ENCODE results near the gene ARHGEF4. TPM values are rescaled to one million over a fixed set of nuclear protein-coding genes. Genes with fewer than 3 reads are reported as not detected.
A peak's percentile ranks its signal among the peaks of the same experiment; 100 is the strongest.

The ARHGEF4 gene
- total RNA-seq, 2 experiments from 2014 or later: 4.2 to 4.3 TPM

DNA sequence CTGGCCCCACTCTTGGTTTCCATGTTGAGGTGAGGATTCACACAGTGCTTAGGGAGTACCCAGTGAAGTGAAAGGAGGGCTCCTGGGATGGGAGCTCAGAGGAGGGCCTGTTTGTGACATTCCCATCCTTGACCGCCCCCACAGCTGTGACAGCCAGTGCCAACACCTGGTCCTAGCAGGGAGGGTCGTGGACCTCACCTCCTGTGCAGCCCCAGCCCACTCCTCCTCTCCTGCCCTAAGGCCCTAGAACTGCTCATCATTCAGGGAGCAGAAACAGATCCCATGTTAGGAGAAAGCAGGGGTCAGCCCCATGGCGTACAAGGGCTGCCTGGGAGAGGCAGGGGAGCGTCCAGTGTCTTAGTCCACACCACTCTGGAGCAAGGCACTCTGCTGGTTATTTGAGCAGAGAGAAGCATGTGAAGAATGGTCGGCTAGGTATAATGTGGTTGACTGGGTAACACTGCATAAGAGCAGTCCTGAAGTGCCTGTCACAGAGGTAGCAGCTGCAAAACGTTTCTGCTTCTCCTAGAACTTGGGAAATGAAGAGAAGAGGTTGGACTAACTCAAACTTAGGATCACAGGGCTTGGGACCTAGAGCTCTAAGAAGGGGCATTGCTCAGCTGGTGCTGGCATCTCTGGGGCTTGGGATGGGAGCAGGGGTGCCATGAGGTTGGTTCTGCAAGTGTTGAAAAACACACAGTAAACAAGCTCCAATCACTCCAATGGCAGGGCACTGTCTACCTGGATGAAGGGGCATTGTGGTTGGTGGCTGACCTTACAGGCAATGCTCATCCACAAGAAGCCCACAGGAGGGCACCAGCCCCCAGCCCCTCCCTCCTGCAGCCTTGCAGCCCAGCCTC, 200.9 kb downstream of the ARHGEF4 start:
- TF ChIP-seq, protein P1, sequence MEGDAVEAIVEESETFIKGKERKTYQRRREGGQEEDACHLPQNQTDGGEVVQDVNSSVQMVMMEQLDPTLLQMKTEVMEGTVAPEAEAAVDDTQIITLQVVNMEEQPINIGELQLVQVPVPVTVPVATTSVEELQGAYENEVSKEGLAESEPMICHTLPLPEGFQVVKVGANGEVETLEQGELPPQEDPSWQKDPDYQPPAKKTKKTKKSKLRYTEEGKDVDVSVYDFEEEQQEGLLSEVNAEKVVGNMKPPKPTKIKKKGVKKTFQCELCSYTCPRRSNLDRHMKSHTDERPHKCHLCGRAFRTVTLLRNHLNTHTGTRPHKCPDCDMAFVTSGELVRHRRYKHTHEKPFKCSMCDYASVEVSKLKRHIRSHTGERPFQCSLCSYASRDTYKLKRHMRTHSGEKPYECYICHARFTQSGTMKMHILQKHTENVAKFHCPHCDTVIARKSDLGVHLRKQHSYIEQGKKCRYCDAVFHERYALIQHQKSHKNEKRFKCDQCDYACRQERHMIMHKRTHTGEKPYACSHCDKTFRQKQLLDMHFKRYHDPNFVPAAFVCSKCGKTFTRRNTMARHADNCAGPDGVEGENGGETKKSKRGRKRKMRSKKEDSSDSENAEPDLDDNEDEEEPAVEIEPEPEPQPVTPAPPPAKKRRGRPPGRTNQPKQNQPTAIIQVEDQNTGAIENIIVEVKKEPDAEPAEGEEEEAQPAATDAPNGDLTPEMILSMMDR (IDR thresholded peaks at IDR 0.05): no peak
- Mint-ChIP-seq H3K27me3 (peaks cover 10% of the 10 kb centered on the region), H3K4me1 (ENCODE audit: low read depth) (peaks cover 50% of the 10 kb centered on the region), H3K9me3 (no peaks in the 10 kb centered on the region), H3K4me3 (no peak overlapping the region), H3K27ac (no peak overlapping the region), H3K36me3 (ENCODE audit: low read depth) (peaks cover 1% of the 10 kb centered on the region)
- DNase-seq: no peak
- CTCF ChIA-PET: no interaction called here
- ATAC-seq: no peak
- POLR2A ChIA-PET: interaction anchor here (0.7 kb wide), 1 partner anchor 81 kb away, joined by 3 read pairs; no protein-coding TSS in a partner anchor
- intact Hi-C loops (cut with micrococcal nuclease): no loop called here

DNA sequence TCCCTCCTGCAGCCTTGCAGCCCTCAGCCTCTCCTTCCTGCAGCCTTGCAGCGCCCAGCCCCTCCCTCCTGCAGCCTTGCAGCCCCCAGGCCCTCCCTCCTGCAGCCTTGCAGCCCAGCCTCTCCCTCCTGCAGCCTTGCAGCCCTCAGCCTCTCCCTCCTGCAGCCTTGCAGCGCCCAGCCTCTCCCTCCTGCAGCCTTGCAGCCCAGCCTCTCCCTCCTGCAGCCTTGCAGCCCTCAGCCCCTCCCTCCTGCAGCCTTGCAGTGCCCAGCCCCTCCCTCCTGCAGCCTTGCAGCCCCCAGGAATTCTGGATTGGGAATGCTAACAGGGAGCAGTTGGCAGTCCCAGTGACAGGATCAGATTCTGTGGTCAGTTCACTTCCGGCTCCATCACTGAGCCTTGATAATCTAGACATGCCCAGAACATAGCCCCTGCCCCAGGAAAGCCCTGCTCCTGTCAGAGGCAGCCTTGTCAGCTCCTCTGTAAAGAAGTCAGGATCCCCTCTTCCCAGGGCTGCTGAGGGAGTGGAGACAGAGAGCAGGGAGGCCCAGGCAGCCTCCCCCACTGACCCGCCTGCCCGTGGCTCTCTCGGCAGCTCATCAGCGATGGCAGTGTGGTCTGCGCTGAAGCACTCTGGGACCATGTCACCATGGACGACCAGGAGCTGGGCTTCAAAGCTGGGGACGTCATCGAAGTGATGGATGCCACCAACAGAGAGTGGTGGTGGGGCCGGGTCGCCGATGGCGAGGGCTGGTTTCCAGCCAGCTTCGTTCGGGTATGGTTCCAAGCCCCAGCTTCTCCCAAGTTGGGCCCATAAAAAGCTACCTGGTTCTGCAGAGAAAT, 201.8 kb downstream of the ARHGEF4 start:
- intact Hi-C loops (cut with micrococcal nuclease): no loop called here
- ATAC-seq (no peak), DNase-seq (no peak)
- TF ChIP-seq, protein P1 (IDR thresholded peaks at IDR 0.05): no peak
- H3K9me3 Mint-ChIP-seq: no peaks in the 10 kb centered on the region
- ChIA-PET CTCF (no interaction called here), POLR2A (interaction anchor here (0.7 to 1.2 kb wide), 2 partner anchors 75 to 80 kb away, joined by 3 read pairs; no protein-coding TSS in a partner anchor)
- H3K4me3 Mint-ChIP-seq: no peak overlapping the region
- H3K36me3 Mint-ChIP-seq (ENCODE audit: low read depth): peaks cover 1% of the 10 kb centered on the region
- peaks cover 47% of the 10 kb centered on the region for H3K4me1 Mint-ChIP-seq (ENCODE audit: low read depth)
- H3K27me3 Mint-ChIP-seq: peaks cover 8% of the 10 kb centered on the region
- H3K27ac Mint-ChIP-seq: no peak overlapping the region

DNA sequence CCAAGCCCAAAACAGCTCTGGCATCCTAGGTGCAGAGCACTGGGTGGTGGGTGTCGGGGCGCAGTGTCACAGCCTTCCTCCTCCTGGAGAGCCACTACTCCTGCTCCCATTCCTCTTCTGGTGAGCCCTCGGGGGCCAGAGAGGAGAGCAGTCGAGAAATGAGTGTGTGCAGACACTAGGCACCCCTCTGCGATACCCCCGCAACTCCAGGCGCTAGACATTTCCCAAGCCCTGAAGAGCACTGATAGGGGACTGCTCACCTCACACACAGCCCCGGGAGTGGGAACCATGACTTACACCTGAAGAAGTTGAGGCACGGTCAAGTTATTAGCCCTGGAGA, 202.4 kb downstream of the ARHGEF4 start:
- Mint-ChIP-seq H3K9me3 (no peaks in the 10 kb centered on the region), H3K4me3 (peak overlapping the region; percentile 29), H3K36me3 (ENCODE audit: low read depth) (peaks cover 1% of the 10 kb centered on the region), H3K27me3 (peaks cover 3% of the 10 kb centered on the region), H3K27ac (no peak overlapping the region), H3K4me1 (ENCODE audit: low read depth) (peaks cover 41% of the 10 kb centered on the region)
- TF ChIP-seq, protein P1 (IDR thresholded peaks at IDR 0.05): no peak
- DNase-seq (no peak), ATAC-seq (no peak)
- ChIA-PET CTCF (no interaction called here), POLR2A (interaction anchor here (1.2 kb wide), 1 partner anchor 74 kb away, joined by 3 read pairs; no protein-coding TSS in a partner anchor)
- intact Hi-C loops (cut with micrococcal nuclease): no loop called here

DNA sequence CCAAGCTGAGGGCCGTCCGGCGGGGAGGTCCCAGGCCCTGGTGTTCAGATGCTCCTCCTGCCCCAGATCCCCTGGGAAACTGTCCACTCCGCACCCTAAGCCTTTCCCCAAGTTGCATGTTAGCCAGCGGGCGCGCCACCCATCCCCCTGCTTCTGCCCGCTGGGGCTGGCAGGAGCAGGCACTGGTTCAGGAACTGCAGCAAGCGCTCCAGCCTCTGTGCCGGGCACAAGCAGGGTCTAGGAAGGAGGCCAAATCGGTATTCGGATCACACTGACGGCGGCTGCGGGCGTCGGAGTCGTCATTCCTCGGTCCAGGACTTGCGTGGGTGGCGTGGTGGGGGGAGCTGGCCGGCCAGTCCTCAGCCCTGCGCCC, 202.8 kb downstream of the ARHGEF4 start:
- CTCF ChIA-PET: no interaction called here
- intact Hi-C loops (cut with micrococcal nuclease): no loop called here
- Mint-ChIP-seq H3K36me3 (ENCODE audit: low read depth) (peaks cover 1% of the 10 kb centered on the region), H3K4me3 (peak overlapping the region; percentile 29), H3K27me3 (no peaks in the 10 kb centered on the region), H3K27ac (no peak overlapping the region), H3K4me1 (ENCODE audit: low read depth) (peaks cover 38% of the 10 kb centered on the region), H3K9me3 (no peaks in the 10 kb centered on the region)
- ATAC-seq (no peak), DNase-seq (no peak)
- POLR2A ChIA-PET: interaction anchor here (1.2 to 1.6 kb wide), 2 partner anchors 65 to 74 kb away, joined by 3 to 4 read pairs; partner anchors contain the start of gene PLEKHB2
- TF ChIP-seq, protein P1 (IDR thresholded peaks at IDR 0.05): no peak

Measured in activated CD8-positive, alpha-beta T cell treated with anti-CD3 and anti-CD28 coated beads for 36 hours (primary cell).